Measurements from ENCODE around the gene ASPHD2.

ASPHD2 gene

DNA sequence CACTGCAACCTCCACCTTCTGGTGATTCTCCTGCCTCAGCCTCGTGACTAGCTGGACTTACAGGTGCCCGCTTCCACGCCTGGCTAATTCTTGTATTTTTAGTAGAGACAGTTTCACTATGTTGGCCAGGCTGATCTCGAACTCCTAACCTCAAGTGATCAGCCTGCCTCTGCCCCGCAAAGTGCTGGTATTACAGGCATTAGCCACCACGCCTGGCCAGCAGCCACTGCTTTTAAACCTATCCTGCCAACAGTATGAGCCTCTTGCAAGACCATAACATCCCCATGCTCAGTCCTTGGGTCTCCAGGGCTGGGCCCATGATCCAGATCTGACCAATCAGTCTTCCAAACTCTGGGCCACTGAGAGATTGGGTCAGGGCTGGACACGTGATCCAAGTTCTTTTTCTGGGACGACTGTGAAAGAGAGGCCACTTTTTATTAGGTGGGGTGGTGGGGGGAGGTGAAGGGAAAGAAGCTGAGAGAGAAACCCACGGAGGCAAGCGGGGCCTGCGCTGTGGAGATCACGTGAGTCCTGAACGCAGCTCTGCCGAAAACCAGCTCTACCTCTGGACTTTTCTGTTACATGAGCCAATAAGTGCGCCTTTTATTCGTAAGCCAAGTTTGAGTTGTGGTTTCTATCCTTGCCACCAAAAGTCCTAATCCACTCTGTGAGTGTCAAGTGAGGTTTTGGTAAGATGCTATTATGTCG lies 17.9 kb downstream of the ASPHD2 start:
- DNase-seq (ENCODE audit: low spot score): no peak

DNA sequence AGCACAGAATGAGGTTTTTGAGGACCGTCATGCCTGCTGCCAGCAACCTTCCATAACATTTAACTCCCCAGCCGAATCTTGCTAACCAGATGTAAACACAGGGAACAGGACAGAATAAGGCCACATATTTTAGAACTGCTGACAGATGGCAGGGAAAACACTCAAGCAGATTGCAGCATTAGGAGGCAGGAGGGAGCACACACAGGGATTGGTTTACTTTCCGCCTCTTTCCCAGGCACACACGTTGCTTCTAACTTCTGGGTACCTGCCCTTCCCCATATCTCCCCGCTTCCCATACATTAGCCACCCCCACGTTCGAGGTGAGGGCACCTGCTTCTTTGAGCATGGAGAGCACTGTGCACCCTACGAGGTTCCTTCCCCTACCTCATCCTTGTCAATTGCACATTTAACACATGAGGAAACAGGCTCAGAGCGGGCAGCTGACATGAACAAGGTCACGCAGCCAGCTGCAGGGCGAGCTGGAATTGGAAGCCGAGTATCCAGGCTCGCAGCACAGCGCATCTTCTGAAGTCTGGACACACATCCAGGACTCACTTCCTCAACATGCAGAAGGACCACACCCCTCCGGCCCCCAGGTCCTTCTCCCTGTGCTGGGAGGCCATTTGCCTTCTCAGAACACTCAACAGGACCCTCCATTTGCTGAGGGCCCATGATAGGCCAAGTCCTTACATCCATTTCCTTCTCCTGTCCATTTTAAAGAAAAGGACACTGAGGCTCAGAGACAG lies 18.7 kb downstream of the ASPHD2 start:
- DNase-seq (ENCODE audit: low spot score): no peak

DNA sequence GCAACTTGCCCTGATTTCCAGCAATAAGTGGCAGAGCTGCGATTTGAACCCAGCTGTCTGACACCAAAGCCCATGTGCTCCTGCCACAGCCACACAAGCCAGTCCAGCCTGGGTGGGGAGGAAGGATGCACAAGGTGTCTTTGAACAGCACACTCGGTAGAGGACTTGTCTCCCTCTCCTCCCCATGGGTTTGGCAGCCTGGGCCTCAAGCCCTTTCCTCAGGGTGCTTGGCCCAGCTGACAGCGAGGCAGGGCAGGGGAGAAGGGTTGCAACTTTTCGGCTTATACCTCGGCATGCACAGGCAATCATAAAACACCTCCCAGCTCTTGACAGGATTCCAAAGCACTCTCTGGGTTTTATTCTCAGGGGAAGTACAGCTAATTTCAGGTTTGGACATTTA lies 19.3 kb downstream of the ASPHD2 start:
- no peak for DNase-seq (ENCODE audit: low spot score)

DNA sequence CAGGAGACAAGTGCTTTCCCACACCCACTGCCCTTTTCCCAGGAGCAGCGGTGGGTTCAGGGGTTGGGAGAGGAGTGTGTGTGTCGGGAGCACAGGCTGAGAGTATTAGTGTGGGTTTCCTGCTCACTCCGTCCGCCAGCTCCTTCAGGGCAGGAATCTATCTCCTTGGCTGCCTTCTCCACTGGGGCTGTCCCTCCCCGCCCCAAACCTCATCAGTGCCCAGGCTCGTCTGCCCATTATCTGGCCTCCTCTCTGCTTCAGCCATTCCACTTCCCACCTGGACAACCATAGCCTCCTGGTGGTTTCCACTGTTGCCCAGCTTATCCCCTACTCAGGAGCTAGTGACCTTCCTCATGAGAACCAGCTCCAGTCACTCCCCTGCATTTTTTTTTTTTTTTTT lies 19.9 kb downstream of the ASPHD2 start:
- no peak for DNase-seq (ENCODE audit: low spot score)

DNA sequence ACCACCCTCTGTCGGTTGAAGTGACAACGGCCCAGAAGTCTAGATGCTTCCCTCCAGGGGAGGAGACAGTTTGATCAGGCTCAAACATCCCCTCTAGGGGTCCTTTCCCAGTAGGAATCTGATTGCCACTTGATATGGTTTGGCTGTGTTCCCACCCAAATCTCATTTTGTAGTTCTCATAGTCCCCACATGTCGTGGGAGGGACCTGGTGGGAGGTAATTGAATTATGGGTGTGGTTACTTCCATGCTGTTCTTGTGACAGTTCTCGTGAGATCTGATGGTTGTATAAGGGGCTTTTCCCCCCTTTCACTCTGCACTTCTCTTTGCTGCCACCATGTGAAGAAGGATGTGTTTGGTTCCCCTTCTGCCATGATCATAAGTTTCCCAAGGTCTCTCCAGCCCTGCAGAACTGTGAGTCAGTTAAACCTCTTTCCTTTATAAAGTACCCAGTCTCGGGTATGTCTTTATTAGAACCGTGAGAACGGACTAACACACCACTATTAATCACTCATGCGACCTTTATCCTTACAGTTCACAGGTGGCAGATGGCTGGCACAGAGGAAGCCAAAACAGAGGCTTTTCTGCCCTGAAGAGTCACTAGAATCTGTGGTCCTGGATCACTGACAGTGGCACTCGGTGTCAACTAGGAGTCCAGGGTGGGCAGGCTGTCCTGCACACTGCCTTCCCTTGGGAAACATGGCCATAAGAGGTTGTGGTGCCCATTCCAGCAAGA lies 21.6 kb downstream of the ASPHD2 start:
- no peak for DNase-seq (ENCODE audit: low spot score)

DNA sequence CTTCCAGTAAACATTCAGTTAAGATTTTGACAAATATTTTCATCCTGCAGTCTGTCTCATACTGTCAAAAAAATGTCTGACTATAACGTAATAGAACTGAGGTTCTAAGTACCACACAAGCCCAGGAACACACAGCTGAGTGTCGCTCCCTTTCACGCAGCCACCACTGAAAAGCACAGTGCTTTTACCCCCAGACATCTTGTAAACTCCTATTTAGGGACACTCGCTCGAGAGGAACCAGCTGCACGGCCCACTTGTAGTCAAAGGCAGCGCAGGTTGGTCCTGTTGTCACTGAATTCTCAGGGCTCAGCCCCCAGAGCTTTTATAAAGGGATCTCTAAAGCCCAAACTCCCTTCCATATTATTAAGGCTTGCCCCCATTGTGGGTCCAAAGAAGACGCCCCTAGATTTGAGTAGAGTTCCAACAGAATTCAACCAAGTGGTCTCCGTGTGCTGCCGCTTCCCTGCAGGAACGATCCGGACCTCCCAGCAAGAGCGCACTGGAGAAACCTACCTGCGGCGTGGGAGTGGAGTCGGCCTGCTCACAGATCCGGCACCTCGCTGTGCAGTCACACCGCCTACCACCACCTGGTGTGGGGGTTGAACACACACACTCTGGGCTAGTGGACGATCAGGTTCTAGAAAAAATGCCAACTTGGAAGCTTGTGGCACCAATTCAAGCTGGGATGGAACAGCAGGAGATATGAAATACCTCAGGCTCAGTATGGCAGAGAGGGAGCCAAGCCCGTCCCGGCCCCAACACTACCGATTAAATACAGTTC lies 23.4 kb downstream of the ASPHD2 start:
- no peak for DNase-seq (ENCODE audit: low spot score)

DNA sequence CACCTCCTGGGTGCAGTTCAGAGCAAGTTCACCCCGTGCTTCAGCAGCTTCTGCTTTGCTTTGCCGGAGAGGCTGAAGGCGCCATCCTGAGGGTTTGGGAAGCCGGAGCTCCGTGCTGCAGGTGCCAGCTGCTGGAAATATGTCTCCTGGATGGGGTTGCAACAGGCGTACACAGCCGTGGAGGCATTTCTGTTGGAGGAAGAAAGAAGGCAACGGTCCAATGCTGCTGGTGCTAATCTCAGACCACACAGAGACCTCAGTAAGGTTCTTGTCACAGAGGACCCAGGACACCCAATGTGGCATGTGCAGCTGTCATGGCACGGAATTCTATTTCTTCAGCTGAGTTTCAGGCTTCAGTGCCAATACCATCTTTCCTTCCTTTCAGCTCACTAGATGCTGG lies 24.2 kb downstream of the ASPHD2 start:
- no peak for DNase-seq (ENCODE audit: low spot score)

DNA sequence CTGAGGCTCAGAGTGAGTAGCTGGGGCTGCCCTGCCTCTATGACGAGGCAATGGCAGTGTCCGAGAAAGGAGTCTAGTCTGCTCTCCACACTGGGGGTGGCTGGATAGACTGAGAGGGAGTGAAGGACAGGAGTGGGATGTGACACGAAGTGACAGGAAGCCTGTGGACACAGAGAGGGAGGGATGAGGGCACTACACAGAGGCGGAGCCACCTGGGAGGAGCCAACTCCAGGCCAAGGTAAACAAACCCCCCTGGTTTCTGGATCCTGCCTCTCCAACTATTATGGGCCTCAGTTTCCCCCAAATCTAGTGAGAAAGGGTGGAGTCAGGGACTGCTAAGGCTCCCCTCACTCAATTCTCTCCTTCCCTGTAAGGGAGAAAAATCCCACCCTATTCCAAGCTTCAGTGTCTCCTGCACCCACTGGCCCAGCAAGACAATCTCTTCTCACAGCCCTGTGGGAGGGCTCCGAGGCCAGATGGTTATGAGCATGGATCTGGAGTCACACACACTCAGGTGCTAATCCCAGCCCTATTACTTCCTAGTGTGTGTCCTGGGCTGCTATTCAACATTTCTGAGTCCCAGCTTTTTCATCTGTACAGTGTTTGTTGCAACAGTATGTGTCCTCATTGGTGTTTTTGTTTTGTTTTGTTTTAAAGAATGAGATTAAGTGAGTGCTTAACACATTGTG lies 24.9 kb downstream of the ASPHD2 start:
- DNase-seq (ENCODE audit: low spot score): no peak

DNA sequence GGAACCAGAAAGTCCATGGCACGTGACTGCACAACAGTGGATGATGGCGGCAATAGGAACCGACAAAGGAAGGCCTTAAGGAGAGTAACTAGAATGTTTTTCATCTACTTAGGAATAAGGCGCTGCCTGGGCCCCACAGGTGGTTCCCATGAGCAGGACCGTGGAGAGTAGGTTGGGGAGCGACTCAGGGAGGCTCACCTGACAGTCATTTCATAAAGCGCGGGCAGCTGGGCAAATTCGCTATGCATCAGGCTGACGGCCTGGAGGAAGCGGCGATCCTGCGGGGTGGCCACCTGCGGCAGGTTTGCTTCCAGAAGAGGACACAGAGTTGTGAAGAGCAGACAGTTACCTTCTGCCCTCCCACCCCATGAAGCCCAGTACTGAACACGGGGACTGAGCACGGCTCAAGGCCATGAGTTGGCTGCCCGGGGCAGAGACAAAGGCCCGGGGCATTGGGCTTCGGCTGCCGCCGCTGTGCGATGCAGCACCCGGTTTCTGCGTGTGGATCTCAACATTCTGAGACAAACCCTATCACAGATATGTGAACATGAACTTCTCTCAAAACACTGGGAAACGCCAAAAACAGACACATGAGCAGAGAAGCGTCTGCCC lies 28.7 kb downstream of the ASPHD2 start:
- no peak for DNase-seq (ENCODE audit: low spot score)

DNA sequence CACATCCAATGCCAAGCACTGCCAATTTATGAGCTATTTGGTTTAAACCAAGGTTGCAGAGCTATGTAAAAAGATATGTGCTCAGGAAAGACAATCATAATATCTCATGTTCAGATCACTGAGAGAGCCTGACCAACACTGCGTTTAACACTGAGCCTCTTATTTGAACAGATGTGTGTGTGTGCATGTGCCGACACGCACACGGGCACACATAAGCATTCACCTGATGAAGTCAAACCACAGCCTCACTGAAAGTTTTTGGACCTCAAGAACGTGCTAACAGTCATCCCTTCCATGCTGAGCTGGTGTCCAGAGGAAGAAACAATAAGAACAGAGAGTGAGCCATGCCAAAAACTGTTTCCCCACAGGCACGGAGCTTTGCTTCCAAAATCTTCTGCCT lies 31.1 kb downstream of the ASPHD2 start:
- no peak for DNase-seq (ENCODE audit: low spot score)

DNA sequence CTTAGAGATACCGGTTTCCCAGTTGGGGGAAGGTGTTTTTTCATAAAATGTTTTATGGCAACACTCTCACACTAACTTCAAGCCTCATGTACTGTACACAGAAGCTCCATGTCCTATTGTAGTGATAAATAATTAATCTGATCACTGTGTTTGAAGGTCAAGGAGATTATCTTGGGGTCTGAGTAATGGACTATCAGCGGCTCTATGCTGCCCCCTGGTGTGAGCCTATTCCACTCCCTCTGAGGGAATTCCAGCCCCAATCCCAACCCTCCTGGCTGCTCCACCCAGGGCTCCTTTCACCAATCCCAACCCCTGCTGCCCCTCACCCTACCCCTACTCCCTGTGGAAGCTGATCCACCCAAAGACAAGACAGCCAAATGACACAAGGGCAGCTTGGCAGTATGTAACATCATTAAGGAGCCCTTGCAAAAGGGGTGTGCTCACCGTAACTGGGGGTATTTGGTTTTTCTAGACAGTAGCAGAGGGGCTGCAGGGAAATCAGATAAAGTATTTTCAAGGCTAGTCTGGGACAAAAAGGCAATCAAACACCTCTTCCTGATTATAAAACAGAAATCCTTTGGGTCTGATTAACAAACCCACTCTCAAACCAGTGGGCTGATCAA lies 32.2 kb downstream of the ASPHD2 start:
- DNase-seq (ENCODE audit: low spot score): peak; percentile 21

DNA sequence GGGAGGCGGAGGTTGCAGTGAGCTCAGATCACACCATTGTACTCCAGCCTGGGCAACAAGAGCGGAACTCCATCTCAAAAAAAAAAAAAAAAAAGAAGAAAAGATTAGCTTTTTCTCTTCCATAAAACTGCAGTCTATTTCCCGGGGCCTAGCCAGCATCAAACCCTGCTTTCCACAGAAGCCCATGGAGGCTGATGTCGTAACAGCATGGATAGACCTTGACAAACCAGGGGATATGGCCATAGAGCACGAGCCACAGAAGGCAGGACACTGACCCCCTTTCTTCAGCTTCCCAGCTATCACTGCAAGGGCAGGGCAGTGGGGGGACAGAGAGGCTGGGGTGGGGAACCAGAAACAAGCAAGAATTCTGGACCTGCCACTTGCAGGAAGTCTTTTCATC lies 33.0 kb downstream of the ASPHD2 start:
- no peak for DNase-seq (ENCODE audit: low spot score)

DNA sequence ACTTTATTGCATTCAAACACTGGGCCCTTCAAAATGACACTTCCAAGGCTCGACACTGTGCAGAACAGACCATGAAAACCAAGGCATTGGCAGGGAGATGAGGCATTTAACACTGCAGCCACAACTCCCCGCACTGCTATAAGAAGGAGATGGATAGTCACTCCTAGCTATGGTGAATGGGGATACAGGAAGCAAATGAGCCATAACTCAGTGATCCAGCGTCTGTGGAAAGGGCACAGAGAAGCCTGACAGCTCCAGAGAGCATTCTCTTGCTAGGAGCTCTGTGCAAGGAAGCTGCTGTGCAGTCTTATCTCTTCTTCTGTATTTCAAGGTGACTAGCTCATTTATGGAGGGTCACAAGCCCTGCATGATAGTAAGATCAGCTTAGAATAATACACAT lies 33.6 kb downstream of the ASPHD2 start:
- no peak for DNase-seq (ENCODE audit: low spot score)

DNA sequence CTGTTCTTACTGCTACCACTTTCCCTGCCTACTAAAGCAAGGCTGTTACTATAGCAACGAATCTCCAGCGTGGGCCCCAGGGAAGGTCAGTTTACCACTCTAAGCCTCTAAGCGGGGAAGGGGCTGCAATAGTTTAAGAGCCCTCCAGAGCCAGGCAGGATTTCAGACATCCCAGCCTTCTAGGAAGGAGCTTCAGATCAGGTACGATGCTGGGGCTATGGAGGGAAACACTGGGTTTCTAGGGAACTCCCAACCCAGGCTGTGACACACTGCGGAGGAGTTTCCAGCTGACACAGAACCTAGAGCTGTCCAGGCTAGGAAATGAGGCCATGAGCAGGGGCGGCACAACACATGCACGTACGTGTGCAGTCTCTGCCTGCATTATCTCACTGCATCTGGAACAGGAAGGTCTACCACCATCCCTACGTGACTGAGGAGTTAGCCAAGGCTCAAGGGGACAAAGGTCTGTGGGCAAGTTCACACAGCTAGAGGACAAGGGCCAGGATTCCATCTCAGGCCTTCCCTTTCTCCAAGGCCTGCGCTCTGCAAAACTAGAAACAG lies 34.1 kb downstream of the ASPHD2 start:
- no peak for DNase-seq (ENCODE audit: low spot score)

DNA sequence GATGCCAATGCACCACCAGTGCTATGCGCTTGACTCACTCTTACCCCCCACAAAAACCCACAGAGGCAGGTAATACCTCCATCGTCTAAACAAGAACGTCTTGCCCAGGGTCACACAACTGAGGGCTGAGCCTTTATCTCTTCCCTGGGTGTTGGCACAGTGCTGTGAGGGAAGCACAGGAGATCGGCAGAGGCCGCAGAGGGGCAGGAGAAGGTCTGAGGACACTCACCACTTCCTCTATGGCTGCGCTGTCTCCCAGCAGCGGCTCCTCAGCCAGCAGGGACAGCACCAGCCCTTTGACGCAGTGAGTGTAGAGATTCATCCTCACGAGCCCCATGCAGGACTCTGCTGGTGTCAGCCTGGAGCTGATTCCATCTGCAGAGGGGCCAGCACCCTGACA lies 34.6 kb downstream of the ASPHD2 start:
- DNase-seq (ENCODE audit: low spot score): no peak

DNA sequence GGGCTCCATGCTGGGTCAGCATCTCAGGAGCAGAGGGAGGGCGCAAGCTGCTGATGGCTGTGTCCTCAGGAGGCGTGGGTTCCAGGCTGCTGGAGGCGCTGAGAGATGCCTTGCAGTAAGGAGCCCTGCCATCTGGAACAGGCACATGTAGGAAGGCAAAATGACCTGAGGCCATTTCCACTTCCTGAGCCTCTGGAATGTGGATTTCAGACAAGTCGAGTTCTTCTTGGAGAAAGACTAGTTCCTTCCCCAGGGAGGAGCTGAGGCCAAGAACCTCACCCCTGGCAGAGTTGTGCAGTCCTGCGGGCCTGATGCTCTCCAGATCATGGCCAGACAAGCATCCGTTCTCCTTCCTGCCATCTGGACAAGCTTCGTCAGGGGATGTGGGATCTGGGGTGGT lies 35.3 kb downstream of the ASPHD2 start:
- DNase-seq (ENCODE audit: low spot score): no peak

DNA sequence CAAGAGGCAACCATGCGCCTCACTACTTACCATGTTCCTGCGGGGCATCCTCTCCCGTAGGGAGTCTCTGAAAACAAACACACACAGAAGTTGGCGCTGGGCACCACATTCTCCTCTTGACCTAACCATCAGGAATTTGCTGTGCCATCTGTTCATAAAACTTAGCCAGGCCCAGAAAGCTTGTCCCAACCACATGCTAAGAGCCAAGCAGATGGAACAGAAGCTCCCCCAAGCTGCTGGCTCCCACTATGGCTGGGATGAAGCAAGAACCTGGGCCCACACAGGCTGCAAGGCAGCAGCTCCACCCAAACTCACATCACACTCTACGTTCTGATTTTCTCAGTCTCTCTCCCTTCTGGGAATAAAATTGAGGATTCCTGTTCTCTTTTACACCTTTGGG lies 37.1 kb downstream of the ASPHD2 start:
- DNase-seq (ENCODE audit: low spot score): no peak

DNA sequence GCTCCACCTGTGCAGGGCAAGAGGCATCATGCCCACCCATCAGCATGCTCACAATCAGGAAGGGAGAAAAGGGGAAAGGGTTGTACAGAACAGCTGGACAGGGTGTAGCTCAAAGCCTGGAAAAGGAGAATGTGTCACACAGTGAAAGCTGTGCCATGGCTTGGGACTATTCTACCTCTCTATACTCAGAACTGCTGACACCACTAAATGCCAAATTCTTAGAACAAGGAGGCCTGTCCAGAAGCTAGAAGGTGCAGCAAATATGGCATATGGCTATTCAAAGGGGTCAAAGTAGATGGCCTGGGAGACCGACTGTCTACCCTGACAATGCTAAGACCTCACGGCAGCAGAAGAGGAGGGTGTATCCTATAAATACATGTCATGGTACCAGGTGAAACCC lies 41.7 kb downstream of the ASPHD2 start:
- DNase-seq (ENCODE audit: low spot score): no peak

DNA sequence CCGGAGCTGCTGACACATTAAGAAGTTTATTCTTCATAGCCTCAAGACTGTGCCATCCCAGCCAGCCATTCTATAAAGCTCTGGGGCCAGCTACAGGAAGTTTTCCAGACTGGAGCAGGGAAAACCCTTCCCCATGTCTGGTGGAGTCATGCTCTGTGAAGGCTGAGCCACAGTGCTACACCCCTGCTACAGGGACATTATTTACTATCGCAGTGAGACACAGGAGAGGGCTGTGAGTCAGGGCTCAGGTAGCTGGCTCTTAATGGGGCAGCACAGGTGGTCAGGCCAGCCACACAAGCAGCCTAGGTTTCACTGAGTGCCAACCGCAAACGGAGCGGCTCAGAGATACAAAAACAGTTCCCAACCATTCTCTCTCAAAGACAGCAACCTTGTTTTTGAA lies 42.5 kb downstream of the ASPHD2 start:
- no peak for DNase-seq (ENCODE audit: low spot score)

DNA sequence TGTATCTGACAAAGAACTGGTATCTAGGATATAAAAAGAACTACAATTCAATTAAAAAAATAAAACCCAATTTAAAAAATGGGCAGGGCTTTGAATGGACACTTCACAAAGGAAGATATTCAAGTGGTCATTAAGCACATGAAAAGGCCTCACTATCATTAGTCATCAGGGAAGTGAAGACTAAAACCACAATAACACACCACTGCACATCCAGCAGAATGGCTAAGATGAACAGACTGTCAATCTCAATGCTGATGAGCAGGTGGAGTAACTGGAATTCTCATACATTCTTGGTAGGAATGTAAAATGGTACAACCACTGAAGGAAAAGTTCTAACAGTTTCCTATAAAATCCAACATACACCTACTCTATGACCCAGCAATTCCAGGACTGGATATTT lies 45.6 kb downstream of the ASPHD2 start:
- DNase-seq (ENCODE audit: low spot score): no peak
